AG09319 (cell line): ENCODE measurements around the gene TNFAIP8L3.

ENCODE experiments used
- DNase-seq: peaks from one replicate; pipeline ENCODE4 v3.0.0-alpha.2; 2010; ENCODE audit warnings: low read depth; ENCODE audit errors: extremely low read depth
- CTCF ChIP-seq: IDR thresholded peaks from 2 replicates; pipeline ENCODE4 v1.5.1; 2011; ENCODE audit warnings: low read depth, mild to moderate bottlenecking, inconsistent platforms, low read length, moderate library complexity

TNFAIP8L3 gene

GRCh38 chr15:51089699-51090453, 4.8 kb downstream of the TNFAIP8L3 start:
- DNase-seq = no peak
- no peak for TF ChIP-seq CTCF

- DNase-seq = no peak
- TF ChIP-seq CTCF = no peak
Measured at GRCh38 chr15:51089041-51089440, 5.7 kb downstream of the TNFAIP8L3 start.

- DNase-seq = no peak
- no peak for TF ChIP-seq CTCF
Measured at GRCh38 chr15:51088585-51088984, 6.1 kb downstream of the TNFAIP8L3 start.

GRCh38 chr15:51087513-51087912, 7.2 kb downstream of the TNFAIP8L3 start:
- TF ChIP-seq CTCF = no peak
- DNase-seq = no peak

GRCh38 chr15:51086409-51086808, 8.3 kb downstream of the TNFAIP8L3 start:
- TF ChIP-seq CTCF = no peak
- DNase-seq = no peak

GRCh38 chr15:51085764-51086163, 8.9 kb downstream of the TNFAIP8L3 start:
- TF ChIP-seq CTCF = no peak
- DNase-seq = no peak

GRCh38 chr15:51083641-51084166, 11.0 kb downstream of the TNFAIP8L3 start:
- TF ChIP-seq CTCF = no peak
- DNase-seq = no peak
